ENCODE data around the gene NTSR2.

NTSR2 gene

GRCh38 chr2:11628675-11629074 is 41.3 kb downstream of the NTSR2 start:
- Histone ChIP-seq H3K27ac (no peak overlapping the region), H3K9ac (ENCODE audit: insufficient read length) (no peak overlapping the region), H3K4me3 (no peak overlapping the region), H3K9me3 (ENCODE audit: low read depth, low read length) (no peaks in the 10 kb centered on the region), H3K36me3 (ENCODE audit: insufficient read depth, low read length) (no peaks in the 10 kb centered on the region)
- no peak for DNase-seq (ENCODE audit: low read depth, low spot score)
- TF ChIP-seq EZH2 (IDR thresholded peaks at IDR 0.05): no peak
- no peak for TF ChIP-seq FOXP2 (optimal IDR thresholded peaks at IDR 0.05; ENCODE audit: control extremely low read depth, extremely low read length, insufficient read depth)
- no peak for TF ChIP-seq POLR2AphosphoS5 (IDR thresholded peaks at IDR 0.05; ENCODE audit: borderline replicate concordance, low read depth, low read length)

- DNase-seq (ENCODE audit: low read depth, low spot score): no peak
- TF ChIP-seq FOXP2 (optimal IDR thresholded peaks at IDR 0.05; ENCODE audit: control extremely low read depth, extremely low read length, insufficient read depth): no peak
- no peak for TF ChIP-seq EZH2 (IDR thresholded peaks at IDR 0.05)
- TF ChIP-seq POLR2AphosphoS5 (IDR thresholded peaks at IDR 0.05; ENCODE audit: borderline replicate concordance, low read depth, low read length): no peak
- Histone ChIP-seq H3K27ac (no peak overlapping the region), H3K9me3 (ENCODE audit: low read depth, low read length) (no peaks in the 10 kb centered on the region), H3K4me3 (no peak overlapping the region), H3K36me3 (ENCODE audit: insufficient read depth, low read length) (no peaks in the 10 kb centered on the region), H3K9ac (ENCODE audit: insufficient read length) (no peak overlapping the region)
Observed at GRCh38 chr2:11625671-11626070, 44.3 kb downstream of the NTSR2 start.

- TF ChIP-seq FOXP2 (optimal IDR thresholded peaks at IDR 0.05; ENCODE audit: control extremely low read depth, extremely low read length, insufficient read depth): no peak
- TF ChIP-seq EZH2 (IDR thresholded peaks at IDR 0.05): no peak
- TF ChIP-seq POLR2AphosphoS5 (IDR thresholded peaks at IDR 0.05; ENCODE audit: borderline replicate concordance, low read depth, low read length): no peak
- no peak for DNase-seq (ENCODE audit: low read depth, low spot score)
- no peak overlapping the region for H3K4me3 ChIP-seq
- no peaks in the 10 kb centered on the region for H3K9me3 ChIP-seq (ENCODE audit: low read depth, low read length)
- H3K36me3 ChIP-seq (ENCODE audit: insufficient read depth, low read length): no peaks in the 10 kb centered on the region
- H3K27ac ChIP-seq: no peak overlapping the region
- H3K9ac ChIP-seq (ENCODE audit: insufficient read length): no peak overlapping the region
Observed at GRCh38 chr2:11624893-11625292, 45.1 kb downstream of the NTSR2 start.

GRCh38 chr2:11622611-11623010 is 47.4 kb downstream of the NTSR2 start:
- TF ChIP-seq EZH2 (IDR thresholded peaks at IDR 0.05) (no peak), POLR2AphosphoS5 (IDR thresholded peaks at IDR 0.05; ENCODE audit: borderline replicate concordance, low read depth, low read length) (no peak), FOXP2 (optimal IDR thresholded peaks at IDR 0.05; ENCODE audit: control extremely low read depth, extremely low read length, insufficient read depth) (no peak)
- no peak overlapping the region for H3K9ac ChIP-seq (ENCODE audit: insufficient read length)
- no peaks in the 10 kb centered on the region for H3K36me3 ChIP-seq (ENCODE audit: insufficient read depth, low read length)
- no peak for DNase-seq (ENCODE audit: low read depth, low spot score)
- H3K27ac ChIP-seq: no peak overlapping the region
- no peak overlapping the region for H3K4me3 ChIP-seq
- no peaks in the 10 kb centered on the region for H3K9me3 ChIP-seq (ENCODE audit: low read depth, low read length)

GRCh38 chr2:11621410-11621809 is 48.6 kb downstream of the NTSR2 start:
- no peak for DNase-seq (ENCODE audit: low read depth, low spot score)
- Histone ChIP-seq H3K36me3 (ENCODE audit: insufficient read depth, low read length) (no peaks in the 10 kb centered on the region), H3K9ac (ENCODE audit: insufficient read length) (no peak overlapping the region), H3K4me3 (no peak overlapping the region), H3K9me3 (ENCODE audit: low read depth, low read length) (no peaks in the 10 kb centered on the region), H3K27ac (no peak overlapping the region)
- no peak for TF ChIP-seq EZH2 (IDR thresholded peaks at IDR 0.05)
- TF ChIP-seq FOXP2 (optimal IDR thresholded peaks at IDR 0.05; ENCODE audit: control extremely low read depth, extremely low read length, insufficient read depth): no peak
- TF ChIP-seq POLR2AphosphoS5 (IDR thresholded peaks at IDR 0.05; ENCODE audit: borderline replicate concordance, low read depth, low read length): no peak

- Histone ChIP-seq H3K27ac (no peak overlapping the region), H3K9me3 (ENCODE audit: low read depth, low read length) (no peaks in the 10 kb centered on the region), H3K4me3 (no peak overlapping the region), H3K9ac (ENCODE audit: insufficient read length) (no peak overlapping the region), H3K36me3 (ENCODE audit: insufficient read depth, low read length) (no peaks in the 10 kb centered on the region)
- TF ChIP-seq EZH2 (IDR thresholded peaks at IDR 0.05): no peak
- no peak for TF ChIP-seq FOXP2 (optimal IDR thresholded peaks at IDR 0.05; ENCODE audit: control extremely low read depth, extremely low read length, insufficient read depth)
- no peak for TF ChIP-seq POLR2AphosphoS5 (IDR thresholded peaks at IDR 0.05; ENCODE audit: borderline replicate concordance, low read depth, low read length)
- DNase-seq (ENCODE audit: low read depth, low spot score): no peak
Observed at GRCh38 chr2:11618708-11619062, 51.3 kb downstream of the NTSR2 start.

- no peaks in the 10 kb centered on the region for H3K9me3 ChIP-seq (ENCODE audit: low read depth, low read length)
Observed at GRCh38 chr2:11617984-11618707, 51.8 kb downstream of the NTSR2 start.

GRCh38 chr2:11617527-11617926 is 52.5 kb downstream of the NTSR2 start:
- no peak overlapping the region for H3K27ac ChIP-seq
- DNase-seq (ENCODE audit: low read depth, low spot score): no peak
- no peaks in the 10 kb centered on the region for H3K36me3 ChIP-seq (ENCODE audit: insufficient read depth, low read length)
- no peaks in the 10 kb centered on the region for H3K9me3 ChIP-seq (ENCODE audit: low read depth, low read length)
- peak overlapping the region; percentile 43; the same call in 1 of the 2 replicates for H3K4me3 ChIP-seq
- H3K9ac ChIP-seq (ENCODE audit: insufficient read length): no peak overlapping the region
- TF ChIP-seq FOXP2 (optimal IDR thresholded peaks at IDR 0.05; ENCODE audit: control extremely low read depth, extremely low read length, insufficient read depth) (no peak), POLR2AphosphoS5 (IDR thresholded peaks at IDR 0.05; ENCODE audit: borderline replicate concordance, low read depth, low read length) (no peak), EZH2 (IDR thresholded peaks at IDR 0.05) (no peak)

More at GRCh38 chr2:11617984-11618707, 51.8 kb downstream of the NTSR2 start:
- no peak for TF ChIP-seq POLR2AphosphoS5 (IDR thresholded peaks at IDR 0.05; ENCODE audit: borderline replicate concordance, low read depth, low read length)
- no peak for TF ChIP-seq FOXP2 (optimal IDR thresholded peaks at IDR 0.05; ENCODE audit: control extremely low read depth, extremely low read length, insufficient read depth)
- no peak for TF ChIP-seq EZH2 (IDR thresholded peaks at IDR 0.05)
- no peak overlapping the region for H3K9ac ChIP-seq (ENCODE audit: insufficient read length)
- H3K4me3 ChIP-seq: no peak overlapping the region
- H3K27ac ChIP-seq: no peak overlapping the region
- H3K36me3 ChIP-seq (ENCODE audit: insufficient read depth, low read length): no peaks in the 10 kb centered on the region
- DNase-seq (ENCODE audit: low read depth, low spot score): no peak
